Kidney epithelial cell (primary cell): ENCODE data around the gene DNAI2. TPM values are rescaled to one million over a fixed set of nuclear protein-coding genes. Genes with fewer than 3 reads are reported as not detected.

Experiments
- DNase-seq: peaks from one replicate; pipeline ENCODE4 v3.0.0-alpha.2; 2010; ENCODE audit warnings: low read depth
- H3K27me3 ChIP-seq: 2 replicates; pipeline ENCODE4 v1.6.0; 2011; ENCODE audit warnings: low read length; ENCODE audit not compliant: control insufficient read depth, insufficient read depth
- H3K36me3 ChIP-seq: 2 replicates; pipeline ENCODE4 v1.5.1; 2011; ENCODE audit warnings: low read length; ENCODE audit not compliant: control insufficient read depth, insufficient read depth
- H3K4me3 ChIP-seq: 2 replicates; pipeline ENCODE4 v1.5.1; 2011; ENCODE audit warnings: low read depth, mild to moderate bottlenecking, control low read depth, low read length
- total RNA-seq: library from RNA; depleted of rRNA; stranded (reverse); fragments of >200 nt; gene quantifications from 2 replicates; pipeline ENCODE4 v1.2.3, GENCODE V29; 2015
- TF ChIP-seq, protein P1 (sequence below): IDR thresholded peaks from 2 replicates; pipeline ENCODE4 v1.5.1; 2011; ENCODE audit warnings: mild to moderate bottlenecking, moderate library complexity, low read length, control low read depth, inconsistent platforms; ENCODE audit not compliant: insufficient read depth, poor library complexity, severe bottlenecking

The DNAI2 gene
- total RNA-seq, 1 donor from 2014 or later = not detected

DNA sequence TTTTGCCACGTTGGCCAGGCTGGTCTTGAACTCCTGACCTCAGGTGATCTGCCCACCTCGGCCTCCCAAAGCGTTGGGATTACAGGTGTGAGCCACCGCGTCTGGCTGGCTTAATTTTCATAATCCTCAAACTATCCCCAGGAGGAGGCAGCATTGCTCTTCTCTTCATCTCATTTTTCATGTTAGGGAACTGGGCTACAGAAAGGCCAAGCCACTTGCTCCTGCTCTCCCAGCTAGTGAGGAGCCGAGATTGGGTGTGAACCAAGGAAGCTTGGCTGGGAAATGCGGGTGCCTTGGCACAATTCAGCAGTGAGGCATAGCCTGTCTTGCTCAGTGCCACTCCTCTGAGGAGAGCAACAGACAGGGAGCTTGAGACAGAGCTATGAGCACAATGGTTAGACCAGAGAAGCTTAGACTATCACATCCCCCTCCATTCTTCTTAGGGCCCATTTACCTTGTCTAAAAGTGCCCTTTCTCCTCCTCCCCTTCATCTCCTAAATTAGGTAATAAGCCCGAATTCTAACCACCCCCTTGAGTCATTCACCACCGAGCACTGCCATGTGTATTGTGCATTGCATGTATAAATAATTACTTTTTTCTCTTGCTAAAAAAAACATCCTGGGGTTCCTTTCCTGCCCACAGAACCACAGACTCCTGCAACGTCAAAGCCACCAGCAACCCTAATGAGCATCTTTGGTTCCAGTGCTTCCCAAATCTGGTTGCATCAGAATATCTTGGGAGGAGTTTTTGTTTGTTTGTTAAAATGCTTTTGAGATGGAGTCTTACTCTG, 32.0 kb downstream of the DNAI2 start:
- TF ChIP-seq, protein P1, sequence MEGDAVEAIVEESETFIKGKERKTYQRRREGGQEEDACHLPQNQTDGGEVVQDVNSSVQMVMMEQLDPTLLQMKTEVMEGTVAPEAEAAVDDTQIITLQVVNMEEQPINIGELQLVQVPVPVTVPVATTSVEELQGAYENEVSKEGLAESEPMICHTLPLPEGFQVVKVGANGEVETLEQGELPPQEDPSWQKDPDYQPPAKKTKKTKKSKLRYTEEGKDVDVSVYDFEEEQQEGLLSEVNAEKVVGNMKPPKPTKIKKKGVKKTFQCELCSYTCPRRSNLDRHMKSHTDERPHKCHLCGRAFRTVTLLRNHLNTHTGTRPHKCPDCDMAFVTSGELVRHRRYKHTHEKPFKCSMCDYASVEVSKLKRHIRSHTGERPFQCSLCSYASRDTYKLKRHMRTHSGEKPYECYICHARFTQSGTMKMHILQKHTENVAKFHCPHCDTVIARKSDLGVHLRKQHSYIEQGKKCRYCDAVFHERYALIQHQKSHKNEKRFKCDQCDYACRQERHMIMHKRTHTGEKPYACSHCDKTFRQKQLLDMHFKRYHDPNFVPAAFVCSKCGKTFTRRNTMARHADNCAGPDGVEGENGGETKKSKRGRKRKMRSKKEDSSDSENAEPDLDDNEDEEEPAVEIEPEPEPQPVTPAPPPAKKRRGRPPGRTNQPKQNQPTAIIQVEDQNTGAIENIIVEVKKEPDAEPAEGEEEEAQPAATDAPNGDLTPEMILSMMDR = no peak
- no peak overlapping the region for H3K4me3 ChIP-seq
- DNase-seq = no peak

DNA sequence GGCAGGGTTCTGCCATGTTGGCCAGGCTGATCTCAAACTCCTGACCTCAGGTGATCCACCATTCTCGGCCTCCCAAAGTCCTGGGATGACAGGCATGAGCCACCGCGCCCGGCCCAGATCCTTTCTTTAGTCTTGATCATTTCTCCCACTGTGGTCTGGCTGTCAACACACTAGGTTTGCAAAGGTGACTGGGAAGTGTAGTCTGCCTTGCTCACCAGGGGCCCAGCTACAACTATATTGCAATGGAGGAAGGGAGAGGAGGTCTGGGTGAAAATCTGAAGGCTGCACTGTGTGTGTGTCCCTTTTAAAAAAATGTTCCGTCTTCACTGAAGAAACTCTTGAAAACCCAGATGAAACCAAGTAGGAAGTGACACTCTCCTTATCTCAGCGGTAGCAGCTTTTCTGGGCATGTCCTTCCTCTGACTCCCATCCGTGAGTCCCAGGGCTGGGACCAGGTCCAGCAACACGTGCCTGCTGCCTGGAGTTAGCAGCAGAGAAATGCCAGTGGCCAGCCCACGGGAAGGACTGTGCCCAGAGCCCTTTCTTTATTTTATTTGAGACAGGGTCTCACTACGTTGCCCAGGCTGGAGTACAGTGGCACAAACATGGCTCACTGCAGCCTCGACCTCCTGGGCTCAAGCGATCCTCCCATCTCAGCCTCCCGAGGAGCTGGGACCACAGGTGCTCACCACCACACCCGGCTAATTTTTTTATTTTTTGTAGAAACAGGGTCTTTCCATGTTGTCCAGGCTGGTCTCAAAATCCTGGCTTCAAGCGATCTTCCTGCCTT, 34.1 kb downstream of the DNAI2 start:
- no peak for DNase-seq
- Histone ChIP-seq H3K4me3 (no peak overlapping the region), H3K27me3 (no peaks in the 10 kb centered on the region), H3K36me3 (no peaks in the 10 kb centered on the region)
- TF ChIP-seq, protein P1 = no peak

More for the DNA sequence above, 32.0 kb downstream of the DNAI2 start:
- Histone ChIP-seq H3K36me3 (no peaks in the 10 kb centered on the region), H3K27me3 (no peaks in the 10 kb centered on the region)

DNA sequence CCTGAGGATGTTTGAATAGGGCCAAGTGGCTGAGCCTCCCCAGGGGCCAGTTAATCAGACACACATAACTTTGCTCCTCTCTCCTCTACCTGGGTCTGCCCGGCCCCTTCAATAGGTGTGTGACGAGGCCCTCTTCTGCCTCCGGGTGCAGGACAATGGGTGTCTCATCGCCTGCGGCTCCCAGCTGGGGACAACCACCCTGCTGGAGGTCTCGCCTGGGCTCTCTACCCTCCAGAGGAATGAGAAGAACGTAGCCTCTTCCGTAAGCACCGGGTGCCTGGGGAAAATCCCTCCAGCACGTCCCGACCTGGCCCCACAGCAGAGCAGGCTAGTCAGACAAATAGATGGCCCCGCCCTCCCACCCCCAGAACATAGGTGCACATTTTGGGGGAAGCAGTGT, 35.9 kb downstream of the DNAI2 start:
- TF ChIP-seq, protein P1 = no peak
- H3K36me3 ChIP-seq = no peaks in the 10 kb centered on the region
- no peaks in the 10 kb centered on the region for H3K27me3 ChIP-seq
- DNase-seq = no peak
- no peak overlapping the region for H3K4me3 ChIP-seq

DNA sequence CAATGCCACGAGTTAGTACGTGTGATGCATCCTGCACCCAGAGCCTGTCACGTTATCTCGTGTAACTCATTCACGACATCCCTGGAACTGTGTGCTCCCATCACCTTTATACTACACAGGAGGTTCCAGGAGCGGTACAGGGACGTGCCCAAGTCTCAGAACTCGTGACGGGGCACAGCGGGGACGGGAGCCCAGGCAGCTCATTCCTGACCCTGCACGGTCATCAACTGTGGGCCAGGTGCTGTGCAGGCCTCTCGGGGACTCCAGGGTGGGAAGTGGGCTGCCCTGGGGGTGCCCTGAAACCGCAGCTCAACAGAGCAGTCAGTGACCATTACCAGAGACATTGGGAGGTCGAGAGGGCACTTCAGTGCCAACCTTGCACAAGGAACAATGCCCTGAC, 40.8 kb downstream of the DNAI2 start:
- DNase-seq = no peak
- H3K36me3 ChIP-seq = no peaks in the 10 kb centered on the region
- no peaks in the 10 kb centered on the region for H3K27me3 ChIP-seq
- TF ChIP-seq, protein P1 = no peak
- H3K4me3 ChIP-seq = no peak overlapping the region

DNA sequence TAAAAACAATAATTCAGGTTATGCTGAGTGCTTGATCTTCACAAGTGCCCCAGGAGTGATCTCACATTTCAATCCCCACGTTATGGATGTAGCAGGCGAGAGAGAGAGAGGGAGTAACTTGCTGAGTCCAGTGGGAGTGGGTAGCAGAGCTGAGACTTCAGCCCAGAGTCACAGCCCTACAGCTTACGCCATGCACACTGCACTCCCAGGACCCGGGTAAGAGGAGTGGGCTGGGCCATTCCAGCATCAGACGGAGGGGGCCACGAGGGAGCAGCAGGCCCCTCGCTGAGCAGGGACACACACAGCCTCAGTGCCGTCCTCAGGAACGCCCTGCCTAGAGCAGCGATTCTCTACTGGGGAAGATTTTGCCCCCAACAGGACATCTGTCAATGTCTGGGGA, 42.2 kb downstream of the DNAI2 start:
- H3K4me3 ChIP-seq = no peak overlapping the region
- DNase-seq = no peak
- no peaks in the 10 kb centered on the region for H3K36me3 ChIP-seq
- no peaks in the 10 kb centered on the region for H3K27me3 ChIP-seq
- TF ChIP-seq, protein P1 = no peak
